ENCODE data around the gene LBHD1. TPM values are rescaled to one million over a fixed set of nuclear protein-coding genes. Genes with fewer than 3 reads are reported as not detected.
"Not testable (repeated sequence)": the region's sequence is repeated elsewhere in the genome, so short reads cannot be mapped to it uniquely, and the experiment has no call there.

Gene LBHD1
- total and polyA plus RNA-seq, 7 donors = 2.0 to 12.9 (median 3.9) TPM

- intact Hi-C loops (cut with DNase I) = loop anchor here (2.0 to 5.0 kb wide), 2 partner anchors 24 to 105 kb away; partner anchors contain the start of genes GANAB, HNRNPUL2 and TTC9C
- H3K9me3 ChIP-seq = no peaks in the 10 kb centered on the region
- H3K4me3 ChIP-seq = peak overlapping the region in 3 of 4 donors; percentile 60 to 87 (median 70)
- TF ChIP-seq POLR2A (IDR thresholded peaks at IDR 0.05) = no peak
- TF ChIP-seq EP300 (IDR thresholded peaks at IDR 0.05) = no peak
- TF ChIP-seq POLR2AphosphoS5 (IDR thresholded peaks at IDR 0.05) = no peak
- TF ChIP-seq CTCF (IDR thresholded peaks at IDR 0.05) = no peak
- 91 to 93% methylated on average over 7 of the region's 7 CpGs for WGBS, 2 donors
- no peaks in the 10 kb centered on the region for H3K27me3 ChIP-seq
- H3K36me3 ChIP-seq = peaks cover 19 to 40% (median 25%) of the 10 kb centered on the region in 4 donors
- H3K27ac ChIP-seq = peak overlapping the region; percentile 84 to 93 (median 90)
- no peak for DNase-seq
- H3K4me1 ChIP-seq = peaks cover 0 to 23% (median 19%) of the 10 kb centered on the region in 4 donors
Observed at GRCh38 chr11:62622476-62623089, 49.5 kb downstream of the LBHD1 start.

GRCh38 chr11:62621567-62622470 is 50.2 kb downstream of the LBHD1 start, which contains the start of gene B3GAT3:
Gene B3GAT3, minus strand, starts transcription at chr11:62621986. Its CDS starts 39 bp downstream, at chr11:62621947.
- Histone ChIP-seq H3K27ac (peak within 1 kb of the TSS; percentile 84 to 93 (median 90)), H3K4me3 (peak within 1 kb of the TSS; percentile 60 to 87 (median 74)), H3K9me3 (no peaks in the 10 kb centered on the region), H3K4me1 (peaks cover 0 to 23% (median 19%) of the 10 kb centered on the region in 4 donors), H3K36me3 (peaks cover 19 to 40% (median 20%) of the 10 kb centered on the region in 4 donors), H3K27me3 (no peaks in the 10 kb centered on the region)
- peak; percentile 85 to 97 (median 94) for TF ChIP-seq POLR2AphosphoS5 (IDR thresholded peaks at IDR 0.05)
- TF ChIP-seq EP300 (IDR thresholded peaks at IDR 0.05) = peak in 2 of 4 donors; percentile 53 to 88
- TF ChIP-seq POLR2A (IDR thresholded peaks at IDR 0.05) = peak; percentile 76
- TF ChIP-seq CTCF (IDR thresholded peaks at IDR 0.05) = no peak
- DNase-seq = peak; percentile 99
- intact Hi-C loops (cut with DNase I) = loop anchor here (2.0 to 5.0 kb wide), 2 partner anchors 25 to 105 kb away; partner anchors contain the start of genes GANAB, HNRNPUL2 and TTC9C
- 1% methylated on average over 77 of the region's 77 CpGs for WGBS, 2 donors

DNA sequence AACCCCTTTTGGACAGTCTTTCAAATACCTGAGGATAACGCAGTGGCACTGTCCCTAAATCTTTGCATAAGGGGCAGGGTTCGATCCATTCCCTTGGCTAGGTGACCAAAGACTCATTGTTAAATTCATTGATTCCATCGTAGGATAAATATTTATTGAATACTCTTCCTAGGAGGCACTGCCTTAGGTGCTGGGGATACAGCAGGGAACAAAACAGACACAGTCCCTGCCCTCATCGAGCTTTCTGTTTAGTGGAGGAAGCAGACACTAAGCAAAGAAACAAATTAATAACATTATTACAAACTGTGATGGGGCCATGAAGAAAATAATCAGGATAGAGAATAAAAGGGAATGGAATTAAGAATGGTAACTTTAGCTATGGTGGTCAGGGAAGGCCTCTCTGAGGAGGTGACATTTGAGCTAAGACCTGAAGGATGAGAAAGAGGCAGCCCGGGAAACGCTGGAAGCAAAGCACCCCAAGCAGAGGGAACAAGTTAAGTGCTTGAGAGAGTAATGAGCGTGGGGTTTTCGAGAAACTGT is 51.0 kb downstream of the LBHD1 start:
- WGBS, 2 donors = 27 to 32% methylated on average over 8 of the region's 8 CpGs
- peak overlapping the region; percentile 84 to 93 (median 90) for H3K27ac ChIP-seq
- H3K4me3 ChIP-seq = peak overlapping the region; percentile 60 to 87 (median 74)
- DNase-seq = no peak
- H3K4me1 ChIP-seq = peaks cover 0 to 23% (median 19%) of the 10 kb centered on the region in 4 donors
- H3K36me3 ChIP-seq = peaks cover 12 to 40% (median 16%) of the 10 kb centered on the region in 4 donors
- TF ChIP-seq POLR2AphosphoS5 (IDR thresholded peaks at IDR 0.05) (no peak), EP300 (IDR thresholded peaks at IDR 0.05) (no peak), CTCF (IDR thresholded peaks at IDR 0.05) (no peak), POLR2A (IDR thresholded peaks at IDR 0.05) (no peak)
- intact Hi-C loops (cut with DNase I) = loop anchor here (5.0 kb wide), 1 partner anchor 106 kb away; the partner anchor contains the start of genes HNRNPUL2 and TTC9C
- H3K9me3 ChIP-seq = no peaks in the 10 kb centered on the region
- H3K27me3 ChIP-seq = no peaks in the 10 kb centered on the region

DNA sequence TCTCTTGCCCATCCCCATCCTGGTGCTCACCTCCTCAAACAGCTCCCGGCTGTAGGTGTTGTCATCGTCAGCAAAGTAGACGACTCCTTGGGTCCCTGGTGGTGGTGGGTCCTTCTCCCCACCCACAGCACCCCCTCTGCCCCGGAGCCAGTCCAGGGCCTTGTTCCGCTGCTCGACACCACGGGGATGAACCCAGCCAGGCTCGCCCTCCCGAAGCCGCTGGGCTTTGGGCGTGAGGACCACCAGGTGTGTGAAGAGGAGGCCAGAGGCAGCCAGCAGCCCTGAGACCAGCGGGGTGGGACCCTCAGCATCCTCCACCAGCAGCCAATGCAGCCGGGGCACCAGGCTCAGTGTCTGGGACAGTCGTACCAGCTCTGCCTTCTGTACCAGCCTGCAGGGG is 55.1 kb downstream of the LBHD1 start:
- WGBS, 2 donors = 95 to 97% methylated on average over 14 of the region's 14 CpGs
- intact Hi-C loops (cut with DNase I); H3K9me3 ChIP-seq; H3K27ac ChIP-seq; H3K4me3 ChIP-seq; DNase-seq; H3K27me3 ChIP-seq: not testable (repeated sequence)
- peaks cover 0 to 29% (median 24%) of the 10 kb centered on the region in 4 donors for H3K4me1 ChIP-seq
- H3K36me3 ChIP-seq = peaks cover 0 to 42% (median 4%) of the 10 kb centered on the region in 4 donors

All from sigmoid colon (tissue), 7 donors.